GM12892 (cell line): ENCODE measurements around the gene CHRM3.

ENCODE experiments used
- POLR2A ChIP-seq: IDR thresholded peaks from 2 replicates; pipeline ENCODE4 v1.6.1; 2011; ENCODE audit warnings: low read depth, low read length, control low read depth
- TAF1 ChIP-seq: IDR thresholded peaks from 2 replicates; pipeline ENCODE4 v1.6.1; 2011; ENCODE audit warnings: low read depth, mild to moderate bottlenecking, control low read depth, low read length, borderline replicate concordance

DNA sequence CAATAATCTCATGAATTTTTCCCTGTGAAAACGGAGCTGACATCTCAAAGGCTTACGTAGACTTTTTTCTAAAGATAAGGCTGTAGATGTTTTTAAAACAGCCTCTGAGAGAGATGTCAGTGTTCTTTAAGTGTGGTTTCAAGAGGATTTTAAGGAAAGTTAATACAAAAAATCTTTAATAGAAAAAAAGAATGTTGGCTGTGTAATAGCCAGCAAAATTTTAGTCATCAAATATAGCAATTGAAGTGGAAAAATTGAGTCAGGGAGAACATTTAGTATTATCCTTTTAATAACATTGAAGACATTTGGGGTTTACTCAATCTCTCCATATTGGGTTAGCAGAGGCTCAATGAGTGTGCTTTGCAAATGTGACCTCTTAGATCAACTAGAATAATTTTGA, 38.6 kb upstream of the CHRM3 start:
- TF ChIP-seq TAF1 (no peak), POLR2A (no peak)
